ENCODE measurements around the gene CXCL16.

CXCL16 gene

GRCh38 chr17:4734857-4735475, 4.8 kb downstream of the CXCL16 start:
- H3K9ac ChIP-seq (ENCODE audit: low read depth, low read length), result no peak overlapping the region
- H3K27me3 ChIP-seq (ENCODE audit: insufficient read depth, low read length), result peaks cover 43% of the 10 kb centered on the region
- no peak overlapping the region for H3K4me3 ChIP-seq (ENCODE audit: low read length)
- H3K4me1 ChIP-seq (ENCODE audit: insufficient read depth, low read length), result peaks cover 4% of the 10 kb centered on the region; the same call in 1 of the 2 replicates
- no peaks in the 10 kb centered on the region for H3K9me3 ChIP-seq (ENCODE audit: insufficient read depth, low read depth, low read length)
- H3K27ac ChIP-seq (ENCODE audit: low read length), result no peak overlapping the region
- peaks cover 5% of the 10 kb centered on the region; the same call in 1 of the 2 replicates for H3K36me3 ChIP-seq (ENCODE audit: insufficient read depth, low read depth, low read length)

- H3K36me3 ChIP-seq (ENCODE audit: insufficient read depth, low read depth, low read length), result peaks cover 5% of the 10 kb centered on the region; the same call in 1 of the 2 replicates
- no peak overlapping the region for H3K9ac ChIP-seq (ENCODE audit: low read depth, low read length)
- peaks cover 24% of the 10 kb centered on the region for H3K27me3 ChIP-seq (ENCODE audit: insufficient read depth, low read length)
- peaks cover 1% of the 10 kb centered on the region; the same call in 1 of the 2 replicates for H3K4me1 ChIP-seq (ENCODE audit: insufficient read depth, low read length)
- no peaks in the 10 kb centered on the region for H3K9me3 ChIP-seq (ENCODE audit: insufficient read depth, low read depth, low read length)
- no peak overlapping the region for H3K27ac ChIP-seq (ENCODE audit: low read length)
- H3K4me3 ChIP-seq (ENCODE audit: low read length), result no peak overlapping the region
These were observed 6.6 kb downstream of the CXCL16 start for GRCh38 chr17:4733073-4733531.

GRCh38 chr17:4728124-4728523, 11.6 kb downstream of the CXCL16 start:
- no peaks in the 10 kb centered on the region for H3K27me3 ChIP-seq (ENCODE audit: insufficient read depth, low read length)
- H3K9me3 ChIP-seq (ENCODE audit: insufficient read depth, low read depth, low read length), result no peaks in the 10 kb centered on the region
- H3K27ac ChIP-seq (ENCODE audit: low read length), result no peak overlapping the region
- no peak overlapping the region for H3K9ac ChIP-seq (ENCODE audit: low read depth, low read length)
- no peaks in the 10 kb centered on the region for H3K4me1 ChIP-seq (ENCODE audit: insufficient read depth, low read length)
- no peak overlapping the region for H3K4me3 ChIP-seq (ENCODE audit: low read length)
- peaks cover 3% of the 10 kb centered on the region; the same call in 1 of the 2 replicates for H3K36me3 ChIP-seq (ENCODE audit: insufficient read depth, low read depth, low read length)

- no peaks in the 10 kb centered on the region for H3K9me3 ChIP-seq (ENCODE audit: insufficient read depth, low read depth, low read length)
- H3K4me1 ChIP-seq (ENCODE audit: insufficient read depth, low read length), result no peaks in the 10 kb centered on the region
- H3K27me3 ChIP-seq (ENCODE audit: insufficient read depth, low read length), result no peaks in the 10 kb centered on the region
- H3K9ac ChIP-seq (ENCODE audit: low read depth, low read length), result no peak overlapping the region
- H3K27ac ChIP-seq (ENCODE audit: low read length), result no peak overlapping the region
- H3K36me3 ChIP-seq (ENCODE audit: insufficient read depth, low read depth, low read length), result peaks cover 4% of the 10 kb centered on the region; the same call in 1 of the 2 replicates
- H3K4me3 ChIP-seq (ENCODE audit: low read length), result no peak overlapping the region
These were observed 13.9 kb downstream of the CXCL16 start for GRCh38 chr17:4725646-4726310.

- H3K4me3 ChIP-seq (ENCODE audit: low read length), result no peak overlapping the region
- no peak overlapping the region for H3K9ac ChIP-seq (ENCODE audit: low read depth, low read length)
- H3K27me3 ChIP-seq (ENCODE audit: insufficient read depth, low read length), result no peaks in the 10 kb centered on the region
- H3K4me1 ChIP-seq (ENCODE audit: insufficient read depth, low read length), result no peaks in the 10 kb centered on the region
- H3K36me3 ChIP-seq (ENCODE audit: insufficient read depth, low read depth, low read length), result peaks cover 12% of the 10 kb centered on the region; the same call in 1 of the 2 replicates
- no peak overlapping the region for H3K27ac ChIP-seq (ENCODE audit: low read length)
- no peaks in the 10 kb centered on the region for H3K9me3 ChIP-seq (ENCODE audit: insufficient read depth, low read depth, low read length)
These were observed 15.1 kb downstream of the CXCL16 start for GRCh38 chr17:4724650-4725049.

GRCh38 chr17:4722678-4723240, 17.0 kb downstream of the CXCL16 start:
- no peak overlapping the region for H3K9ac ChIP-seq (ENCODE audit: low read depth, low read length)
- H3K4me1 ChIP-seq (ENCODE audit: insufficient read depth, low read length), result no peaks in the 10 kb centered on the region
- no peaks in the 10 kb centered on the region for H3K27me3 ChIP-seq (ENCODE audit: insufficient read depth, low read length)
- H3K9me3 ChIP-seq (ENCODE audit: insufficient read depth, low read depth, low read length), result no peaks in the 10 kb centered on the region
- H3K27ac ChIP-seq (ENCODE audit: low read length), result no peak overlapping the region
- H3K4me3 ChIP-seq (ENCODE audit: low read length), result no peak overlapping the region
- peaks cover 28% of the 10 kb centered on the region for H3K36me3 ChIP-seq (ENCODE audit: insufficient read depth, low read depth, low read length)

GRCh38 chr17:4721203-4722135, 18.3 kb downstream of the CXCL16 start:
- Histone ChIP-seq H3K36me3 (ENCODE audit: insufficient read depth, low read depth, low read length) (peaks cover 38% of the 10 kb centered on the region), H3K9me3 (ENCODE audit: insufficient read depth, low read depth, low read length) (no peaks in the 10 kb centered on the region), H3K27me3 (ENCODE audit: insufficient read depth, low read length) (no peaks in the 10 kb centered on the region), H3K9ac (ENCODE audit: low read depth, low read length) (no peak overlapping the region), H3K4me3 (ENCODE audit: low read length) (no peak overlapping the region), H3K27ac (ENCODE audit: low read length) (no peak overlapping the region), H3K4me1 (ENCODE audit: insufficient read depth, low read length) (no peaks in the 10 kb centered on the region)

GRCh38 chr17:4720787-4721186, 18.9 kb downstream of the CXCL16 start:
- H3K9ac ChIP-seq (ENCODE audit: low read depth, low read length), result no peak overlapping the region
- H3K9me3 ChIP-seq (ENCODE audit: insufficient read depth, low read depth, low read length), result no peaks in the 10 kb centered on the region
- no peak overlapping the region for H3K27ac ChIP-seq (ENCODE audit: low read length)
- no peaks in the 10 kb centered on the region for H3K27me3 ChIP-seq (ENCODE audit: insufficient read depth, low read length)
- H3K4me1 ChIP-seq (ENCODE audit: insufficient read depth, low read length), result no peaks in the 10 kb centered on the region
- no peak overlapping the region for H3K4me3 ChIP-seq (ENCODE audit: low read length)
- peaks cover 40% of the 10 kb centered on the region for H3K36me3 ChIP-seq (ENCODE audit: insufficient read depth, low read depth, low read length)

- Histone ChIP-seq H3K9ac (ENCODE audit: low read depth, low read length) (no peak overlapping the region; the same call in 1 of the 2 replicates), H3K27me3 (ENCODE audit: insufficient read depth, low read length) (no peaks in the 10 kb centered on the region), H3K27ac (ENCODE audit: low read length) (no peak overlapping the region), H3K36me3 (ENCODE audit: insufficient read depth, low read depth, low read length) (peaks cover 45% of the 10 kb centered on the region), H3K4me1 (ENCODE audit: insufficient read depth, low read length) (no peaks in the 10 kb centered on the region), H3K4me3 (ENCODE audit: low read length) (no peak overlapping the region), H3K9me3 (ENCODE audit: insufficient read depth, low read depth, low read length) (no peaks in the 10 kb centered on the region)
These were observed 20.0 kb downstream of the CXCL16 start for GRCh38 chr17:4719684-4720221.

GRCh38 chr17:4719146-4719545, 20.6 kb downstream of the CXCL16 start:
- H3K36me3 ChIP-seq (ENCODE audit: insufficient read depth, low read depth, low read length), result peaks cover 45% of the 10 kb centered on the region
- H3K4me3 ChIP-seq (ENCODE audit: low read length), result no peak overlapping the region
- H3K27me3 ChIP-seq (ENCODE audit: insufficient read depth, low read length), result no peaks in the 10 kb centered on the region
- no peak overlapping the region for H3K9ac ChIP-seq (ENCODE audit: low read depth, low read length)
- H3K27ac ChIP-seq (ENCODE audit: low read length), result no peak overlapping the region
- H3K9me3 ChIP-seq (ENCODE audit: insufficient read depth, low read depth, low read length), result no peaks in the 10 kb centered on the region
- H3K4me1 ChIP-seq (ENCODE audit: insufficient read depth, low read length), result no peaks in the 10 kb centered on the region

- peaks cover 45% of the 10 kb centered on the region for H3K36me3 ChIP-seq (ENCODE audit: insufficient read depth, low read depth, low read length)
These were observed 21.5 kb downstream of the CXCL16 start for GRCh38 chr17:4718276-4718675.

More at GRCh38 chr17:4718276-4718675, 21.5 kb downstream of the CXCL16 start:
- no peaks in the 10 kb centered on the region for H3K9me3 ChIP-seq (ENCODE audit: insufficient read depth, low read depth, low read length)
- H3K4me3 ChIP-seq (ENCODE audit: low read length), result no peak overlapping the region
- H3K9ac ChIP-seq (ENCODE audit: low read depth, low read length), result no peak overlapping the region
- H3K4me1 ChIP-seq (ENCODE audit: insufficient read depth, low read length), result no peaks in the 10 kb centered on the region
- no peak overlapping the region for H3K27ac ChIP-seq (ENCODE audit: low read length)
- H3K27me3 ChIP-seq (ENCODE audit: insufficient read depth, low read length), result no peaks in the 10 kb centered on the region

Data from iPS-20b (cell line).